ENCODE measurements around the gene PPIAL4G.
"Not testable (repeated sequence)": the region's sequence is repeated elsewhere in the genome, so short reads cannot be mapped to it uniquely, and the experiment has no call there.

Gene PPIAL4G

DNA sequence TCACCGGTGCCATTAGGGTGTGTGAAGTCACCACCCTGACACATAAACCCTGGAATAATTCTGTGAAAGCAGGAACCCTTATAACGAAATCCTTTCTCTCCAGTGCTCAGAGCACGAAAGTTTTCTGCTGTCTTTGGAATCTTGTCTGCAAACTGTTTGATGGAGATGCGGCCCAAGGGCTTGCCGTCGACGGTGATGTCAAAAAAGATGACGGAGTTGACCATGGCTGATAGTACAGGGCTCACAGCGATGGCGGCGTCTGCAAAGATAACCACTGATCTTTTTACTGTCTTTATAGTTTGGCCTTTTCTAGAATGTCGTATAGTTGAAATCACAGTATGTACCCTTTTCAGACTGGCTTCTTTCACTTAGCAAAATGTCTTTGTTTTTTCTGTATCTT, at the start of gene PPIAL4G:
Gene PPIAL4G (minus strand): TSS at position 274 of the 400 bp plus-strand sequence. CDS start 50 bp downstream, at position 224.
- in situ Hi-C loops (cut with HindIII; ENCODE audit: low sequenced_read_pairs); DNase-seq (ENCODE audit: low read depth, low spot score); H3K4me3 ChIP-seq (ENCODE audit: low read depth, low read length): not testable (repeated sequence)

- DNase-seq (ENCODE audit: low read depth, low spot score); in situ Hi-C loops (cut with HindIII; ENCODE audit: low sequenced_read_pairs); H3K4me3 ChIP-seq (ENCODE audit: low read depth, low read length): not testable (repeated sequence)
Measured at GRCh38 chr1:148532158-148532557, 49.1 kb upstream of the PPIAL4G start.

GRCh38 chr1:148529101-148529567, 46.0 kb upstream of the PPIAL4G start:
- peak overlapping the region; percentile 12 for H3K4me3 ChIP-seq (ENCODE audit: low read depth, low read length)
- peak; percentile 59 for DNase-seq (ENCODE audit: low read depth, low spot score)
- in situ Hi-C loops (cut with HindIII; ENCODE audit: low sequenced_read_pairs) = not testable (repeated sequence)

- H3K4me3 ChIP-seq (ENCODE audit: low read depth, low read length); DNase-seq (ENCODE audit: low read depth, low spot score); in situ Hi-C loops (cut with HindIII; ENCODE audit: low sequenced_read_pairs): not testable (repeated sequence)
Measured at GRCh38 chr1:148528591-148528990, 45.5 kb upstream of the PPIAL4G start.

DNA sequence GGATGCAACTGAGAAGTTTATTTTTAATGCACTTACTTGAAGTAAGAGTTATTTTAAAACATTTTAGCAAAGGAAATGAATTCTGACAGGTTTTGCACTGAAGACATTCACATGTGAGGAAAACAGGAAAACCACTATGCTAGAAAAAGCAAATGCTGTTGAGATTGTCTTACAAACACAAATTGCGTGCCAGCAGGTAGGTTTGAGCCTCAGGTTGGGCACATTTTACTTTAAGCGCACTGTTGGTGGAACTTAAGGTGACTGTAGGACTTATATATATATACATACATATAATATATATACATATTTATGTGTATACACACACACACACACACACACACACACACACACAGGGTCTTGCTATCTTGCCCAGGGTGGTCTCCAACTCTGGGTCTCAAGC, 43.5 kb upstream of the PPIAL4G start:
- DNase-seq (ENCODE audit: low read depth, low spot score) = not testable (repeated sequence)

GRCh38 chr1:148523205-148524144, 40.4 kb upstream of the PPIAL4G start:
- in situ Hi-C loops (cut with HindIII; ENCODE audit: low sequenced_read_pairs); DNase-seq (ENCODE audit: low read depth, low spot score); H3K4me3 ChIP-seq (ENCODE audit: low read depth, low read length): not testable (repeated sequence)

More for the DNA sequence above, 43.5 kb upstream of the PPIAL4G start:
- in situ Hi-C loops (cut with HindIII; ENCODE audit: low sequenced_read_pairs); H3K4me3 ChIP-seq (ENCODE audit: low read depth, low read length): not testable (repeated sequence)

GRCh38 chr1:148522561-148523204, 39.6 kb upstream of the PPIAL4G start:
- H3K4me3 ChIP-seq (ENCODE audit: low read depth, low read length) = not testable (repeated sequence)
- DNase-seq (ENCODE audit: low read depth, low spot score) = peak; percentile 99

DNA sequence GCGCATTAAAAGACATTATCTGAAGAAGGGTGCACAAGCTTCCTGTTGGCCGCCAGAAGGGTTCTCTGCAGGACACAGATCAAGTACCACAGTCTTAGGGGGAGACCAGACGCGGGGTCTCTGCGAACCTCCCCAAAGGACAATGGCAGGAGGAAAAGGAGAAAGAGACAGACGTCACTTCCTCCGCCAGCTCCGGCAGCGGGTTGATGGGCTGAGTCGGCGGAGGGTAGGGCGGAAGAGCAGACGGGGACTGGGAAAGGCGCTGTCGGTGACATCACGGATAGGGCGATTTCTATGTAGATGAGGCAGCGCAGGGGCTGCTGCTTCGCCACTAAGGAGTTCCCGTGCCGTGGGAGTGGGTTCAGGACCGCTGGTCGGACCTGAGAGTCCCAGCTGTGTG, 39.0 kb upstream of the PPIAL4G start:
- in situ Hi-C loops (cut with HindIII; ENCODE audit: low sequenced_read_pairs); H3K4me3 ChIP-seq (ENCODE audit: low read depth, low read length): not testable (repeated sequence)

More at GRCh38 chr1:148522561-148523204, 39.6 kb upstream of the PPIAL4G start:
- in situ Hi-C loops (cut with HindIII; ENCODE audit: low sequenced_read_pairs) = not testable (repeated sequence)

DNA sequence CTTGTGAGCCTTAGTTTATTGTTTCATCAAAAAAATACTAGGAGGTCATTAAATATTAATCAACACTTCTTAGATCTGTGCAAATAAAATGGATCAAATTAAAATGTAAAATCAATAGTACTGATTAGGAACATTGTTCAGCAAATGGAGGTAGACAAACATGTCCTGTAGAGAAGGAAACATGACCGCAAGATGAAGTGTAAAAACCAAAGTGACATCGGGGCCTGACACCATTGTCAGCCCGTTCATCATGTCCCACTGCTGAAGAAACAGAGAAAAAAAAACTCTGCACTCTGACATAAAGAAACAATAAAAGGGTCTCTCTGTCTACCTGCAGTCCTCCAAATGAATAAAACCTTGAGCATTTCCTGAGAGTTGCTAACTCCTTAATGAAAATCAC, 31.2 kb upstream of the PPIAL4G start:
- DNase-seq (ENCODE audit: low read depth, low spot score); H3K4me3 ChIP-seq (ENCODE audit: low read depth, low read length); in situ Hi-C loops (cut with HindIII; ENCODE audit: low sequenced_read_pairs): not testable (repeated sequence)

More for the DNA sequence above, 39.0 kb upstream of the PPIAL4G start:
- DNase-seq (ENCODE audit: low read depth, low spot score) = peak; percentile 84

DNA sequence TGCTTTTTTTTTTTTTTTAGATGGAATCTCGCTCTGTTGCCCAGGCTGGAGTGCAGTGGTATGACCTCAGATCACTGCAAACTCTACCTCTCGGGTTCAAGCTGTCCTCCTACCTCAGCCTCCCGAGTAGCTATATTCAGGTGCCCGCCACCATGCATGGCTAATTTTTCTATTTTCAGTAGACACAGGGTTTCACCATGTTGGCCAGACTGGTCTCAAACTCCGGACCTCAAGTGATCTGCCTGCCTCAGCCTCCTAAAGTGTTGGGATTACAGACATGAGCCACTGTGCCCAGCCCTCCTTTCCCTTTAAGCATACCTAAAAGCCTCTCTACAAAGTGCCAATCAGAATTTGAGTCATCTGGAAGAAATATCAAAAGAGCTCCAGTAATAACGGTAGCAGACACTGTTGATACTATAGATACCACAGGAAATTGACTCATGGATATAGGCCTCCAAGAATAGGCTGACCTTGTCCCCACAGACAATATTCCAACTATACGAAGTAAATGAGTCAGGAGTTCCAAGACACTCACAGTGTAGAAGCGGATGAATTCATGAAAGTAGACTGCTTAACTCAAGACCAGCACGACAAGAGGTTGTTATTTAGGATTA, 29.6 kb upstream of the PPIAL4G start:
- H3K4me3 ChIP-seq (ENCODE audit: low read depth, low read length); in situ Hi-C loops (cut with HindIII; ENCODE audit: low sequenced_read_pairs); DNase-seq (ENCODE audit: low read depth, low spot score): not testable (repeated sequence)

DNA sequence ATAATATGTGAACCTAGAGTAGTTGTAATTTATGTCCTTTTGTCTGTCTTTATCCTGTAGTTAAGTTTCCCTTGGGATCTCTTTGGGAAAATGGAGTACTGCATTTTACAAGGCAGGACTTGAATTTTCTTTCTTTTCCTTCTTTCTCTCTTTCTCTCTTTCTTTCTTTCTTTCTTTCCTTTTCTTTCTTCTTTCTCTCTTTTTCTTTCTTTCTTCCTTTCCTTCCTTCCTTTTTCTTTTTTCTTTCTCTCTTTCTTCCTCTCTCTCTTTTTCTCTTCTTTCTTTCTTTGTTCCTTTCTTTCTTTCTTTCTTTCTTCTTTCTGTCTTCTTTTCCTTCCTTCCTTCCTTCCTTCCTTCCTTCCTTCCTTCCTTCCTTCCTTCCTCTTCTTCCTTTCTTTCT, 10.8 kb upstream of the PPIAL4G start:
- DNase-seq (ENCODE audit: low read depth, low spot score); H3K4me3 ChIP-seq (ENCODE audit: low read depth, low read length); in situ Hi-C loops (cut with HindIII; ENCODE audit: low sequenced_read_pairs): not testable (repeated sequence)

- in situ Hi-C loops (cut with HindIII; ENCODE audit: low sequenced_read_pairs); H3K4me3 ChIP-seq (ENCODE audit: low read depth, low read length); DNase-seq (ENCODE audit: low read depth, low spot score): not testable (repeated sequence)
Measured at GRCh38 chr1:148481134-148481533, 2.0 kb downstream of the PPIAL4G start.

GRCh38 chr1:148459694-148460093, 23.4 kb downstream of the PPIAL4G start:
- DNase-seq (ENCODE audit: low read depth, low spot score); in situ Hi-C loops (cut with HindIII; ENCODE audit: low sequenced_read_pairs): not testable (repeated sequence)
- H3K4me3 ChIP-seq (ENCODE audit: low read depth, low read length) = peak overlapping the region; percentile 63

DNA sequence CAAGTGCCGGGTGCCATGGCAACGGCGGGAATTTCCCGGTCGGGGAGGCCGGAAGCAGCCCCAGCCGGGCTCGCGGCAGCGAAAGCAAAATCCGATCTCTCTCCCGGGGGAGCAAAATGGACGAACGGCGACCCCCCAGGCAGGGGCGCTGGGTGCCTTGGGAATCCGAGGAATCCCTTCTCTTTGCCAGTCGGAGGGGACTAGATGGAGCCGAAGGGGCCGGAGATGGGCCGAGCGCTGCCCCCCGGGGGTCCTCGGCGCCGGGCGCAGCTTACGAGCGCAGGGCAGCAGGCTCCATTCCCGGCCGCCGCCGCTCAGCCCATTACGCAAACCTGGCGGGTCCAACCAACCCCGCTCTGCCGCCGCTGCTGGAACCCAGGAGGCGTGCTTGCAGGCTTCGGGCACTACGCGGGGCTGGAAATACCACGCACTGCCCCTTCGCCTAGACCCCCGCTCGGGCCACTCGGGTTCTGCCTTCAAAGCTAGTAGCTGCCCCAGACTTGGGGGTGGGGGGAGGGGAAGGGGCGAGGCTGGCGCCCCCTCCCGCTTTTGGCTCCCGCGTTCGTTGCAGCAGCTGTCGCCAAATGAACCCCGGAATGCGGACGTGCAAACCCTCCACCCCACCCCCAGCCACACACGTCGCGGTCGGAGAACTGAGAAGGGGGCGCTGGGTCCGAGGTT, 24.1 kb downstream of the PPIAL4G start:
- peak overlapping the region; percentile 63 for H3K4me3 ChIP-seq (ENCODE audit: low read depth, low read length)
- in situ Hi-C loops (cut with HindIII; ENCODE audit: low sequenced_read_pairs) = not testable (repeated sequence)
- DNase-seq (ENCODE audit: low read depth, low spot score) = peak; percentile 16

GRCh38 chr1:148458398-148458797, 24.7 kb downstream of the PPIAL4G start:
- peak overlapping the region; percentile 37 for H3K4me3 ChIP-seq (ENCODE audit: low read depth, low read length)
- DNase-seq (ENCODE audit: low read depth, low spot score); in situ Hi-C loops (cut with HindIII; ENCODE audit: low sequenced_read_pairs): not testable (repeated sequence)

DNA sequence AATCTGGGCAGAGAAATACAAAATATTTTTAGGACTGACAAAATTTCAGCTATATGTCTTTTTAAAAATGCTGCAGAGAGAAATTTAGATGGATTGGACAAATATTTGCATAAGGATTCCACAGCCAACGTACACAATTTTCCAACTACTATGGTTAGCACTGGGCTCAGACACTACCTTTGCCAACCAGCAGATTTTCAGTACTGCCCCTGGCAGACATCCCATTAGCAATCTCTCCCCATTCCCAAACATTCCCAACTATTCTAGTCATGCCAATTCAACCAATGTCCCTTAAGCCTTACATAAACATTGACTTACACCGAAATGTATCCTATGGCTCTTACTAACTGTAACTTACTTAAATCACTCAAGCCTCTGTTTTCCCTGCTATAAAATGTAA, 30.3 kb downstream of the PPIAL4G start:
- in situ Hi-C loops (cut with HindIII; ENCODE audit: low sequenced_read_pairs); H3K4me3 ChIP-seq (ENCODE audit: low read depth, low read length): not testable (repeated sequence)
- DNase-seq (ENCODE audit: low read depth, low spot score) = peak; percentile 5
